Neuronal stem cell (in vitro differentiated cells): ENCODE results near the gene TM4SF1.

Experiments
- DNase-seq: peaks from one replicate; pipeline ENCODE4 v3.0.0-alpha.2; 2013; ENCODE audit warnings: low spot score
- H2AFZ ChIP-seq: one replicate; pipeline ENCODE4 v1.6.1; 2013; ENCODE audit warnings: mild to moderate bottlenecking, low read length, inconsistent platforms
- H2AK5ac ChIP-seq: 2 replicates; pipeline ENCODE4 v1.6.1; 2013; ENCODE audit warnings: low read depth, mild to moderate bottlenecking, inconsistent platforms, low read length, moderate library complexity, mixed read lengths
- H2BK120ac ChIP-seq: 2 replicates; pipeline ENCODE4 v1.6.1; 2013; ENCODE audit warnings: low read depth, mild to moderate bottlenecking, inconsistent platforms, low read length, moderate library complexity, mixed read lengths
- H2BK12ac ChIP-seq: one replicate; pipeline ENCODE4 v1.6.1; 2013; ENCODE audit warnings: low read length, inconsistent platforms
- H2BK15ac ChIP-seq: 2 replicates; pipeline ENCODE4 v1.6.1; 2013; ENCODE audit warnings: mild to moderate bottlenecking, low read length, inconsistent platforms, mixed read lengths
- H2BK5ac ChIP-seq: one replicate; pipeline ENCODE4 v1.6.1; 2013; ENCODE audit warnings: inconsistent platforms, mild to moderate bottlenecking, low read length, moderate library complexity
- H3K14ac ChIP-seq: one replicate; pipeline ENCODE4 v1.6.1; 2013; ENCODE audit warnings: low read length, inconsistent platforms
- H3K18ac ChIP-seq: 2 replicates; pipeline ENCODE4 v1.6.1; 2013; ENCODE audit warnings: low read length, inconsistent platforms
- H3K23ac ChIP-seq: 2 replicates; pipeline ENCODE4 v1.6.1; 2013; ENCODE audit warnings: low read depth, mild to moderate bottlenecking, mixed read lengths, low read length, inconsistent platforms; ENCODE audit not compliant: poor library complexity
- H3K27ac ChIP-seq: replicated peaks from 3 replicates; pipeline ENCODE4 v1.5.1; 2013; ENCODE audit warnings: low read length, inconsistent platforms
- H3K27me3 ChIP-seq, 3 experiments: 2 replicates each; pipeline ENCODE4 v1.6.1; 2013; ENCODE audit warnings: low read length in 3 of 3, mild to moderate bottlenecking in 2 of 3, inconsistent platforms in 1 of 3, low read depth in 1 of 3, mixed read lengths in 1 of 3, moderate library complexity in 1 of 3; ENCODE audit not compliant: control insufficient read depth in 3 of 3, insufficient read depth in 3 of 3
- H3K36me3 ChIP-seq, 2 donors: replicated peaks in 1 of 2; 2 replicates each; pipeline ENCODE4 v1.6.1; 2013; ENCODE audit warnings: low read length in 2 of 2; ENCODE audit not compliant: control insufficient read depth in 2 of 2, insufficient read depth in 2 of 2
- H3K4ac ChIP-seq: 2 replicates; pipeline ENCODE4 v1.6.1; 2013; ENCODE audit warnings: inconsistent platforms, mild to moderate bottlenecking, low read length, moderate library complexity
- H3K4me1 ChIP-seq, 2 donors: 1 replicate in 1 of 2; 2 replicates in 1 of 2; pipeline ENCODE4 v1.6.1; 2013; ENCODE audit warnings: low read length in 2 of 2, low read depth in 1 of 2; ENCODE audit not compliant: control insufficient read depth in 2 of 2, insufficient read depth in 1 of 2
- H3K4me2 ChIP-seq: one replicate; pipeline ENCODE4 v1.6.1; 2013; ENCODE audit warnings: mild to moderate bottlenecking, low read length, inconsistent platforms; ENCODE audit not compliant: insufficient read depth, poor library complexity, severe bottlenecking
- H3K4me3 ChIP-seq, 2 donors: 2 replicates each; pipeline ENCODE4 v1.5.1; 2013; ENCODE audit warnings: low read length in 2 of 2, mild to moderate bottlenecking in 2 of 2, inconsistent platforms in 1 of 2, moderate library complexity in 1 of 2
- H3K79me1 ChIP-seq: one replicate; pipeline ENCODE4 v1.6.1; 2013; ENCODE audit warnings: low read depth, mild to moderate bottlenecking, inconsistent platforms, low read length, moderate library complexity
- H3K9ac ChIP-seq: one replicate; pipeline ENCODE4 v1.6.1; 2013; ENCODE audit warnings: mild to moderate bottlenecking, low read depth, low read length, inconsistent platforms; ENCODE audit not compliant: poor library complexity
- H3K9me3 ChIP-seq, 2 donors: replicated peaks in 1 of 2; 2 replicates each; pipeline versions ENCODE3 to v1.6.1; 2013; ENCODE audit warnings: low read length in 2 of 2, mild to moderate bottlenecking in 2 of 2, inconsistent platforms in 1 of 2, low read depth in 1 of 2, mixed read lengths in 1 of 2, moderate library complexity in 1 of 2; ENCODE audit not compliant: control insufficient read depth in 2 of 2, insufficient read depth in 1 of 2
- H4K8ac ChIP-seq: one replicate; pipeline ENCODE4 v1.6.1; 2013; ENCODE audit warnings: low read depth, mild to moderate bottlenecking, inconsistent platforms, low read length, moderate library complexity
- H4K91ac ChIP-seq: one replicate; pipeline ENCODE4 v1.6.1; 2013; ENCODE audit warnings: low read length, low read depth, mild to moderate bottlenecking, inconsistent platforms; ENCODE audit not compliant: poor library complexity
- WGBS, 2 donors: extraction: QIAGEN DNeasy Blood & Tissue Kit; methylation state at CpG; one replicate each; pipeline ENCODE4 v1.1.7; 2013; ENCODE audit warnings: missing lambda C conversion rate in 2 of 2, mixed read lengths in 1 of 2; ENCODE audit not compliant: insufficient read length in 2 of 2, insufficient replicate concordance in 1 of 2; ENCODE audit errors: extremely low coverage in 2 of 2; 5-methylcytosine and 5-hydroxymethylcytosine counted together

The TM4SF1 gene

GRCh38 chr3:149333176-149333859 is 44.1 kb downstream of the TM4SF1 start, which contains the start of gene TM4SF18:
TSS of gene TM4SF18 (minus strand) at chr3:149333636. CDS start at chr3:149333382, 254 bp downstream.
- H3K9ac ChIP-seq, result no peak within 1 kb of the TSS
- DNase-seq, result no peak
- no peaks in the 10 kb centered on the region for H3K79me1 ChIP-seq
- no peak within 1 kb of the TSS for H3K4ac ChIP-seq
- peak within 1 kb of the TSS in 1 of 2 donors; percentile 18 for H3K4me3 ChIP-seq
- no peak within 1 kb of the TSS for H3K4me2 ChIP-seq
- H2AK5ac ChIP-seq, result no peak within 1 kb of the TSS
- H3K36me3 ChIP-seq, result no peaks in the 10 kb centered on the region
- H3K27me3 ChIP-seq, result no peaks in the 10 kb centered on the region
- H2BK5ac ChIP-seq, result no peak within 1 kb of the TSS
- no peak within 1 kb of the TSS for H2BK15ac ChIP-seq
- H2AFZ ChIP-seq, result peak within 1 kb of the TSS; percentile 69
- no peak within 1 kb of the TSS for H2BK120ac ChIP-seq
- no peak within 1 kb of the TSS for H3K27ac ChIP-seq
- no peak within 1 kb of the TSS for H2BK12ac ChIP-seq
- no peak within 1 kb of the TSS for H4K91ac ChIP-seq
- no peak within 1 kb of the TSS for H3K18ac ChIP-seq
- no peak within 1 kb of the TSS for H4K8ac ChIP-seq
- H3K4me1 ChIP-seq, result peaks cover 3 to 5% of the 10 kb centered on the region in 2 donors
- no peak within 1 kb of the TSS for H3K23ac ChIP-seq
- no peak within 1 kb of the TSS for H3K14ac ChIP-seq
- WGBS, 2 donors, result no CpG with 5 or more reads among the region's 11 CpGs
- no peaks in the 10 kb centered on the region for H3K9me3 ChIP-seq

GRCh38 chr3:149332771-149333170 is 44.7 kb downstream of the TM4SF1 start:
- H3K18ac ChIP-seq, result no peak overlapping the region
- no peak overlapping the region for H2BK15ac ChIP-seq
- no peak overlapping the region for H4K91ac ChIP-seq
- peak overlapping the region in 1 of 2 donors; percentile 18 for H3K4me3 ChIP-seq
- H2AK5ac ChIP-seq, result no peak overlapping the region
- no peak for DNase-seq
- no peaks in the 10 kb centered on the region for H3K27me3 ChIP-seq
- no peak overlapping the region for H3K23ac ChIP-seq
- no peak overlapping the region for H3K4ac ChIP-seq
- H3K4me1 ChIP-seq, result peaks cover 3 to 5% of the 10 kb centered on the region in 2 donors
- no peak overlapping the region for H2BK12ac ChIP-seq
- no peak overlapping the region for H3K9ac ChIP-seq
- no peak overlapping the region for H3K27ac ChIP-seq
- H2AFZ ChIP-seq, result peak overlapping the region; percentile 69
- H2BK120ac ChIP-seq, result no peak overlapping the region
- H2BK5ac ChIP-seq, result no peak overlapping the region
- no peak overlapping the region for H3K14ac ChIP-seq
- no peak overlapping the region for H3K4me2 ChIP-seq
- H3K36me3 ChIP-seq, result no peaks in the 10 kb centered on the region
- no peaks in the 10 kb centered on the region for H3K79me1 ChIP-seq
- no peaks in the 10 kb centered on the region for H3K9me3 ChIP-seq
- H4K8ac ChIP-seq, result no peak overlapping the region

GRCh38 chr3:149332227-149332765 is 45.2 kb downstream of the TM4SF1 start:
- peak overlapping the region; percentile 69 for H2AFZ ChIP-seq
- no peak overlapping the region for H2BK12ac ChIP-seq
- H3K27ac ChIP-seq, result no peak overlapping the region
- no CpG with 5 or more reads among the region's 1 CpG for WGBS, 2 donors
- no peak overlapping the region for H2AK5ac ChIP-seq
- H3K79me1 ChIP-seq, result no peaks in the 10 kb centered on the region
- no peak overlapping the region for H3K23ac ChIP-seq
- no peak overlapping the region for H3K4ac ChIP-seq
- DNase-seq, result no peak
- H2BK120ac ChIP-seq, result no peak overlapping the region
- no peaks in the 10 kb centered on the region for H3K36me3 ChIP-seq
- H3K4me1 ChIP-seq, result peaks cover 3 to 5% of the 10 kb centered on the region in 2 donors
- no peak overlapping the region for H3K4me3 ChIP-seq
- no peak overlapping the region for H3K14ac ChIP-seq
- no peaks in the 10 kb centered on the region for H3K9me3 ChIP-seq
- no peaks in the 10 kb centered on the region for H3K27me3 ChIP-seq
- H4K91ac ChIP-seq, result no peak overlapping the region
- no peak overlapping the region for H3K18ac ChIP-seq
- H4K8ac ChIP-seq, result no peak overlapping the region
- H2BK15ac ChIP-seq, result no peak overlapping the region
- no peak overlapping the region for H3K4me2 ChIP-seq
- H2BK5ac ChIP-seq, result no peak overlapping the region
- no peak overlapping the region for H3K9ac ChIP-seq

- WGBS, 2 donors, result no CpG with 5 or more reads among the region's 2 CpGs
- Histone ChIP-seq H4K91ac (no peak overlapping the region), H3K27ac (no peak overlapping the region), H3K23ac (no peak overlapping the region), H3K9me3 (no peaks in the 10 kb centered on the region), H2BK12ac (no peak overlapping the region), H3K18ac (no peak overlapping the region), H3K4me2 (no peak overlapping the region), H3K79me1 (no peaks in the 10 kb centered on the region), H2BK120ac (no peak overlapping the region), H2AK5ac (no peak overlapping the region), H3K9ac (no peak overlapping the region), H3K27me3 (no peaks in the 10 kb centered on the region), H3K4ac (no peak overlapping the region), H2BK15ac (no peak overlapping the region), H2BK5ac (no peak overlapping the region), H4K8ac (no peak overlapping the region), H3K14ac (no peak overlapping the region), H3K4me1 (peaks cover 3 to 5% of the 10 kb centered on the region in 2 donors), H2AFZ (no peak overlapping the region), H3K36me3 (no peaks in the 10 kb centered on the region), H3K4me3 (no peak overlapping the region)
- no peak for DNase-seq
Observed at GRCh38 chr3:149331396-149331795, 46.1 kb downstream of the TM4SF1 start.
